Dermis blood vessel endothelial cell (primary cell): ENCODE data around the gene TMEM94. TPM values are rescaled to one million over a fixed set of nuclear protein-coding genes. Genes with fewer than 3 reads are reported as not detected.
"Not testable (repeated sequence)": the region's sequence is repeated elsewhere in the genome, so short reads cannot be mapped to it uniquely, and the experiment has no call there.

Experiments used
- DNase-seq: peaks from one replicate; pipeline ENCODE4 v3.0.0; 2010
- total RNA-seq: library from RNA; depleted of rRNA; stranded (reverse); fragments of >200 nt; gene quantifications from 2 replicates; pipeline ENCODE4 v1.2.3, GENCODE V29; 2014

Gene TMEM94
- total RNA-seq, 1 donor from 2014 or later = 50.4 TPM

GRCh38 chr17:75477490-75477862 lies 21.0 kb downstream of the TMEM94 start:
- not testable (repeated sequence) for DNase-seq

DNA sequence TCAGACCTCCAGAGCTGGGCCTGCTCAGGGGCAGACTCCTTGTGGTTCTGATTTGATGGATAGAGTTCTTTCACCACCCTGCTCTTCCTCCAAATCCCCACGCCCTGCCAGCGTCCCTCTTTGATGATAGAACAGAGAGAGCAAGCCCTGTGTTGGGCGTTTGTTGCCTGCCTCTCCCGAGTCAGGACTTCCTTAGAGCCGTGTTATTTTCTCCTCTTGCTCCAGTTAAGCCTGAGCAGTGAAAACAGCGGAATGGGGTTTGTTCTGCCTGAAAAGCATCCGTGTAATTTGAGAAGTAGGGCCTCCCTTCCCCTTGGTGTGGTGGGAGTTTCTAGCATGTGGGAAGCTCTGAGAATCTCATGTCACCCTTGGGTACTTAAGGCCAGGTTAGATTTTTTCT lies 22.1 kb downstream of the TMEM94 start:
- no peak for DNase-seq

DNA sequence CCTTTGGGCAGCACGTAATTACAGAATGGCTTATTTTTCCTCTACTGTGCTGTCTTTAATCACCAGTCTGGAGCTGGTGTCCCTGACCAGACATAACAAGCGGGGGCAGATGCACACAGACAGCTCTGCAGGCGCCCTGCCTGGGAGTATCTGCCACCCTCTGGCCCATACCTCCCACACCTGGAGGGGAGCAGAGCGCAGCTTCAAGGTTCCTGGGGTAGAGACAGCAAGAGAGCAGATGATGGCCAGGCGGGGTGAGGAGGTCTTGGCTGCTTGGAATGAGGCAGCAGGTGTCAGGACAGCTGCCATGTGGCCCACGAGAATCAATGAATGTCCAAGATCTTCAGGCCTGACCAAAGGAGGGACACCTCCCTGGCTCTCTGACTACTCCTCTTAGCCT lies 23.8 kb downstream of the TMEM94 start:
- DNase-seq = no peak

DNA sequence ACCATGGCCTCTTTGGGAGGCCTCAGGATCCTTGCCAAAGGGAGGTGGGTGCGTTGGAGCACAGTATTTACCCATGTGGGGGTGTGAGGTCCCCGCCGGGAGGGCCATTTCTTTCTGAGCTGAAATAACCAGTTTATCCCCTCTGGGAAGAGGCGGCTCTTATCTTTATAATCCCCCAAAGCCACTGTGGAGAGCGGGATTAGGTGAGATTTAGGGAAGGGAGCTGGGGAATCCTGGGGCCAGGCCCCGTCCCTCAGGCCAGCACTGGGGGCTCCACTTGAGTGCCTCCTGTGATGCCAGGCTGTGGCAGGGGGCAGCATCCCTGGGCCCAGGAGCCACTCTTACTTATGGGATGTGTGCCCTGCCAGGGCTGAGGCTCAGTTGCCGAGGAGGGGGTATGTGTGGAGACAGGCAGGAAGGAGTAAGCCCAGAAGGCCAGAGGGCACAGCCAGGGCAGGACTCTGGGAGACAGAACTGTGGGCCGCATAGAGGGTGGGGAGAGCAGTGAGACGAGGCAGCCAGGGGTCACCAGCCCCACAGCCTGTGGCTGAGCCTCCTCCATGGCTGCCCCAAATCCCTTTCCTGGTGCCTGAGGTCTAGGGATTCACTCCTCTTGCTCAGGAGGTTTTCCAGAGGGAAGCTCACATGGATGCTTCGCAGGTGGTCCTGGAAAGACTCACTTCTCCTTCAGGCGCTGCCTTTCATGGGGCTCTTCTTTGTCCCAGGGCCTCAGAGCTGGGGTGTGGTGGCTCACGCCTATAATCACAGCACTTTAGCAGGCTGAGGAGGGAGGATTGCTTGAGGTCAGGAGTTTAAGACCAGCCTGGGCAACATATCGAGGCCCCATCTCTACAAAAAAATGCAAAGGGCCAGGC lies 25.0 kb downstream of the TMEM94 start:
- no peak for DNase-seq

DNA sequence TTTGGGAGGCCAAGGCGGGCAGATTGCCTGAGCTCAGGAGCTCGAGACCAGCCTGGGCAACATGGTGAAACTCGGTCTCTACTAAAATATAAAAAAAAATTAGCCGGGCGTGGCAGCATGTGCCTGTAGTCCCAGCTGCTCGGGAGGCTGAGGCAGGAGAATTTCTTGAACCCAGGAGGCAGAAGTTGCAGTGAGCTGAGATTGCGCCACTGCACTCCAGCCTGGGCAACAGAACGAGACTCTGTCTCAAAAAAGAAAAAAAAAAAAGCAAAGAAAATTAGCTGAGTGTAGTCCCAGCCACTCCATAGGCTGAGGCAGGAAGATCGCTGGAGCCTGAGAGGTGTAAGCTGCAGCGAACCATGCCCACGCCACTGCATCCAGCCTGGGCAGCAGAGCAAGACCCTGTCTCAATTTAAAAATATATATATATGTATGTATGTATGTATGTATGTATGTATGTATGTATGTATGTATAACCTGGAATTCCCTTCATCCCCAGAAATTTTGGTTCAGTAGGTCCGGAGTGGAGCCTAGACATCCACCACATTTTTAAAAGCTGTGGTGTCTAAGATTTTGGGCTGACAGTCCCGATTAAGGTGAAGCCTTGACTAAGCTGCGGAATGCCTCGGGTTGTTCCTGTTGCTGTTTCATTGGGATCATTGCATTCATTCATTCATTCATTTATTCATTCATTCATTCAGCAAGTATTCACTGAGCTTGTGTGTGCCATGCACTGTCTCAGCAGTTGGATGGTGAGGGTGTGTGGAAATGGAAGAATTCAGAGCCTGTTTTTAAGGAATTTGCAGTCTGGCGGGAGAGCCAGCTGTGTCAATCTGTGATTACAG lies 25.9 kb downstream of the TMEM94 start:
- no peak for DNase-seq

DNA sequence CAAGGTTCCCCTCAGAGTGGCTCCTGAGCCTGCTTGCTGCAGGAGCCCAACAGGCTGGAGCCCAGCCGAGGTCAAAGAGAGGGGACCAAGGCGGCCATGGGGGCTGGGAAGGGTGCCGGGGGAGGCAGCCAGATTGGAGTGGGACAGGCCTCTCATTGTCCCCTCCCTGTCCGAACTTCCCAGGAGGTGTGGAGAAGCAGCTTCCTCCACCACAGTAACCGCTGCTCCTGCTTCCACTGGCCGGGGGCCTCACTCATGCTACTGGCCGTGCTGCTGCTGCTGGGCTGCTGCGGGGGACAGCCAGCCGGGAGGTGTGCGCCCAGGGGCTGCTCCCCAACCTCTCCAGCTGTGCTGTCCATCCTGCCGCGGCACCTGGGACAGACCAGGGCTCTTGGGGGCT lies 29.3 kb downstream of the TMEM94 start:
- no peak for DNase-seq

DNA sequence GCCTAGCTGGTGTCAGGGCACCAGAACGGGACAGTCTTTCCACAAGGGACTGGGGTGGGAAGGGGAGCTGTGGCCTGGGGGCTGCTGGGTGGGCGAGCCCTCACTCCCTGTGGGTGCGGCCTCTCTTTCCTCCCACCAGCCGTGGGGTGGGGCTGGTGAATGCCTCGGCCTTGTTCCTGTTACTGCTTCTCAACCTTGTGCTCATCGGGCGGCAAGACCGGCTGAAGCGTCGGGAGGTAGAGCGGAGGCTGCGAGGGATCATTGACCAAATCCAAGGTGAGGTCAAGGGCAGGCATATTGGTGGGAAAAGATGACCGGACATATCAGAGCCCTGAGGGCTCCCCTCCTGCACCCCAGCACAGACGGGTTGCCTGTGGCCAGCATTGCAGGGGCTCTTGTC lies 29.7 kb downstream of the TMEM94 start:
- no peak for DNase-seq

DNA sequence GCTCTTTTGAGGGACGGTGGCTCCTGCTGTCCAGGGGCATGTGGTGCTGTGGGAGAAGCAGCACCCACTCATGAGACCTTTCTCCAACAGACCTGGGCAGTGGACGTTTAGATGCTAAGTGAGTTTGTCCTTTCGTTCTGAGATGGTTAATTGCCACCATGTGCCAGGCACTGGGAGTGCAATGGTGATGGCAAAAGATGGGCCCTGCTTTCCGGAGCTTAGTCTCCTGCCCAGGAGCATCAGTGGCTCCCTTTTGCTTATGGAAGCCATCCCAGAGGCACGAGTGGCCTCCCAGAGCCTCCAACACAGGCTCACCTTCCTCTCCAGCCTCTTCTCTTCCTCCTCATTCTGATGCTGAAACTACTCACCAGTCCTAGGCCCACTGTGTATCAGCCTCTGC lies 30.5 kb downstream of the TMEM94 start:
- no peak for DNase-seq

DNA sequence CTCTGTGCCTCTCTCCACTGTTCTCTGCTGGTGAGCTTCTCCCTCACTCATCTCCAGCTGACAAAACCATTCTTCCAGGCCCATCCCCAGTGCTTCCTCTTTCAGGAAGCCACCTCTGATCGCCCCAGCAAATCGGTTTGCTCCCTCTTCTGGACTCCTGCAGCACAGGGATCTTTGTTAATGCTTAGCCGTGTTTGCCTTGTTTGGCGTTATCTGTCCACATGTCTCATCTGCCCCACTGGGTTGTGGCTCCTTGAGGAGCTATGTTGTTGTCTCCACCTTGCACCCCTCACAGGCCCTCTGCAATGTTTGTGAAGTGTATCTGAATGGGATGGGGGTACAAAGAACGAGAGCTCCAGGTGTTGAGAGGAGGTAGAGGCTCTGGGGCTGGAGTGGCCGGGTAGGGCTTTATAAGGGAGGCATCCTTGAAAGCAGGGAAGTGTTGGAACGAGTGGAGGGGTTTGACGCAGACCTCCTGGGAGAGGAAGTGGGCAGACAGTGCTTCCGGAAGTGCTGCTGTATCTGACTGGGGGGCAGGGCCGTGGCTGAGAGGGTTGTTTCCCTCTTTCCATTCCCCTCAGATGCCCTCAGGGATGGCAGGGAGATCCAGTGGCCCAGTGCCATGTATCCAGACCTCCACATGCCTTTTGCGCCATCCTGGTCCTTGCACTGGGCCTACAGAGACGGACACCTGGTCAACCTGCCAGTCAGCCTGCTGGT lies 31.1 kb downstream of the TMEM94 start:
- peak; percentile 60 for DNase-seq

- DNase-seq = no peak
These were observed 32.5 kb downstream of the TMEM94 start for GRCh38 chr17:75488693-75489510.

DNA sequence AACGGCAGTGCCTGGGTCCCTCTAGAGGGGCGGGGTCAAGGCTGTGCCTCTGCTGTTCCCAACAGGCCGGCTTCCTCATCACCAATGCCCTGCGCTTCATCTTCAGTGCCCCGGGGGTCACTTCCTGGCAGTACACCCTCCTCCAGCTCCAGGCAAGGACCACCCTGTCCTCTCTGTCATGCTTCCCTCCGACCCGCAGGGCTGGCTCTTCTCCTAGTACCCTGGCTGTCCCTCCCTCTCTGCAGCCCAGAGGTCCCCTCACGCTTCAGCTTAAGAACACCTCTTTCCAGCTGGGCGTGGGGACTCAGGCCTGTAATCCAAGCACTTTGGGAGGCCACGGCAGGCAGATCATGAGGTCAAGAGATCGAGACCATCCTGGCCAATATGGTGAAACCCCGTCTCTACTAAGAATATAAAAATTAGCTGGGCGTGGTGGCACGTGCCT lies 33.1 kb downstream of the TMEM94 start:
- no peak for DNase-seq

DNA sequence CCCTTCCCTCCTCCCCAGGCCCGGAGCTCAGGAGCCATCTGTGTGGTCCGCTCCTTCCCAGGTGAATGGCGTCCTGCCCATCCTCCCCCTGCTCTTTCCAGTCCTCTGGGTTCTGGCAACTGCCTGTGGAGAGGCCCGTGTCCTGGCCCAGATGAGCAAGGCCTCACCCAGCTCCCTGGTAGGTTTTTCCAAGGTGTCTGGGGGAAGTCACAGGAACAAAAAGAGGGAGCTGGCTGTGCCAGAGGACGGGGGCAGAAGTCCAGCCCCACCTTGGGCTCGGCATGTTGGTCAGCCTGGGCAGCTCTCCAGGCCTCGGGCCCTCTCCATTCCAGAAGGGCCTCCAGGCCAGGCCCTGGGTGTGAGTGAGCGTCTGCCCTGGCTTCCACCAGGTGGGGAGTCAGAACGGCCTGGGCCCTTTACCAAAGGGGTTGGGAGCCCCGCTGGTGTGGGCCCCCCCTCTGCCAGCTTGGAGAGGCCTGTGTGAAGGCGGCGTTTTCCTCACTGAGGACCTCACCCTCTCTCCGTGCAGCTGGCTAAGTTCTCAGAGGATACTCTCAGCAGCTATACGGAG lies 33.8 kb downstream of the TMEM94 start:
- DNase-seq = no peak

DNA sequence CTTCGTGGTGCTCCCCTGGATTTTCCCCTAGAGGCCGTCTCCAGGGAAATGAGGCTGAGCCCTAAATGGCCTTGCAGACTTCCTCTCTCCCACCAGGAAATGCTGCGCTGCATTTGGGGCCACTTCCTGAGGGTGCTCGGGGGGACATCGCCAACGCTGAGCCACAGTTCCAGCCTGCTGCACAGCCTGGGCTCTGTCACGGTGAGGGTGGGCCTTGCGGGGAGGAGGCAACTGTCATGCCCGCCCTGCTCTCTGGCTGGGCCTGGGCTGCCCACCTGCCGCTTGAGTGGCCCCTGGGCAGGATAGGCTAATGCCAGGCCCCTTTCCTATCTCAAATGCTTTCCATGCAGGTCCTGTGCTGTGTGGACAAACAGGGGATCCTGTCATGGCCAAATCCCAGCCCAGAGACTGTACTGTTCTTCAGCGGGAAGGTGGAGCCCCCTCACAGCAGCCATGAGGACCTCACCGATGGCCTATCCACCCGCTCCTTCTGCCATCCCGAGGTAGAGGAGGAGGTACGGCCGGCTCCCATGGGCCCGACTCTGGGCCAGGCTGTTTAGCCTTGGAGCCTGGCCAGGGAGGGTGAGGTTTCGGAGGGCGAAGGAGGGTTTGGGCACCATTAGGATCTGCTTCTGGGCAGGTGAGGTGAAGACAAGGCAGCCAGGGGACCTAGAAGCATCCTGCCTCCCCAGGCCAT lies 34.7 kb downstream of the TMEM94 start:
- no peak for DNase-seq

GRCh38 chr17:75491680-75492079 lies 35.2 kb downstream of the TMEM94 start:
- DNase-seq = no peak

DNA sequence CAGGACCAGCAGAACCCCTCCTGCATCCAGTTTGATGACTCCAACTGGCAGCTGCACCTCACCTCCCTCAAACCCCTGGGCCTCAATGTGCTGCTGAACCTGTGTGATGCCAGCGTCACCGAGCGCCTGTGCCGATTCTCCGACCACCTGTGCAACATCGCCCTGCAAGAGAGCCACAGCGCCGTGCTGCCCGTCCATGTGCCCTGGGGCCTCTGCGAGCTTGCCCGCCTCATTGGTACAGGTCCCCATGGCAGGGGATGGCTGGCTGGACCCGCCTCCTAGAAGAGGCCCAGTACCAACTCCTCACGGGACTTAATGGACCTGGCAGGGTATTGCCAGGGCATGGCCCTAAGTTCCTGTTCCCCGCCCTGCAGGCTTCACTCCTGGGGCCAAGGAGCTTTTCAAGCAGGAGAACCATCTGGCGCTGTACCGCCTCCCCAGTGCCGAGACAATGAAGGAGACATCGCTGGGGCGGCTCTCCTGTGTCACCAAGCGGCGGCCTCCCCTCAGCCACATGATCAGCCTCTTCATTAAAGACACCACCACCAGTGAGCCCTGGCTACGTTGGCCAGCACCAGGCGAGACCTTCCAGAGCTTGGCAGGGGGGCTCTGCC lies 36.2 kb downstream of the TMEM94 start:
- no peak for DNase-seq

DNA sequence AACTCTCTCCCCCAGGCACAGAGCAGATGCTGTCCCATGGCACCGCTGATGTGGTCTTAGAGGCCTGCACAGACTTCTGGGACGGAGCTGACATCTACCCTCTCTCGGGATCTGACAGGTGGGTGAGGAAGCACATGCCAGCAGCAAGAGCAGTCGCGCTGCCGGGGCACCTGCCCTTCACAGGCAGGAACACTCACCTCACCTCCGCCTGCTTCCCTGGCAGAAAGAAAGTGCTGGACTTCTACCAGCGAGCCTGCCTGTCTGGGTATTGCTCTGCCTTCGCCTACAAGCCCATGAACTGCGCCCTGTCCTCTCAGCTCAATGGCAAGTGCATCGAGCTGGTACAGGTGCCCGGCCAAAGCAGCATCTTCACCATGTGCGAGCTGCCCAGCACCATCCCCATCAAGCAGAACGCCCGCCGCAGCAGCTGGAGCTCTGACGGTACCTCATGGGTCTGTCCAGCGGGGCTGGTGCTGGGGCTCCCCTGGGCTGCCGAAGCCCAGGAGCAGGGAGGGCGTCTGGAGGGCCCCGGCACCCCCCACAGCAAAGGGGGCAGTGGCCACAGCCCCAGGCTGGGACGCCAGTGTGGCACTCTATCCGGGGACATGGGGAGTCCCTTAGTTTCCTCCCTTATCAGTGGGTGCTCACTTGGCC lies 37.2 kb downstream of the TMEM94 start:
- DNase-seq = no peak

- DNase-seq = no peak
These were observed 38.0 kb downstream of the TMEM94 start for GRCh38 chr17:75494326-75494877.

GRCh38 chr17:75496005-75496404 lies 39.6 kb downstream of the TMEM94 start:
- DNase-seq = no peak

DNA sequence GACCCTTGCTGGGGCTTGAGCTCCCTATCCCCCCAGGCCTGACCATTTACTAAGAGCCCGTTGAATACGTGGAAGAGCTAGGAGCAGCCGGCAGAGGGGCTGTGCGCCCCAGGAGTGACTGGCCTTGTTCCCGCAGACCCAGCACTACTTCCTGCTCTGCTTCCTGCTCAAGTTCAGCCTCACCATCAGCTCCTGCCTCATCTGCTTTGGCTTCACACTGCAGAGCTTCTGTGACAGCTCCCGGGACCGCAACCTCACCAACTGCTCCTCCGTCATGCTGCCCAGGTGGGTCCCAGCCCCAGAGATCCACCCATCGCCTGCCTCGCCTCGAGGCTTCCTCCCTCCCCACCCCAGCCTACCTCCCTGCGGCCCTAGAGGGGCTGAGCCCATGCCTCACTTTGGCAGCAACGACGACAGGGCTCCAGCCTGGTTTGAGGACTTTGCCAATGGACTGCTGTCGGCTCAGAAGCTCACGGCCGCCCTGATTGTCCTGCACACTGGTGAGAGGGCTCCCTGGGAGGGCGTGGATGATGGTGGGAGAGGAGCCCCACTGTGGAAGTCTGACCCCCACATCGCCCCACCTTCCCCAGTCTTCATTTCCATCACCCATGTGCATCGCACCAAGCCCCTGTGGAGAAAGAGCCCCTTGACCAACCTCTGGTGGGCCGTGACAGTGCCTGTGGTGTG lies 41.7 kb downstream of the TMEM94 start:
- peak; percentile 54 for DNase-seq
